ENCODE measurements around the gene RNF130. TPM values are rescaled to one million over a fixed set of nuclear protein-coding genes. Genes with fewer than 3 reads are reported as not detected.
A peak's percentile ranks its signal among the peaks of the same experiment; 100 is the strongest.

Gene RNF130
- total and polyA plus RNA-seq, 9 of the 15 experiments (the other 6 are each of a cell fraction or from before 2014, with no cell fraction given) = 5.8 to 39.4 (median 27.1) TPM

DNA sequence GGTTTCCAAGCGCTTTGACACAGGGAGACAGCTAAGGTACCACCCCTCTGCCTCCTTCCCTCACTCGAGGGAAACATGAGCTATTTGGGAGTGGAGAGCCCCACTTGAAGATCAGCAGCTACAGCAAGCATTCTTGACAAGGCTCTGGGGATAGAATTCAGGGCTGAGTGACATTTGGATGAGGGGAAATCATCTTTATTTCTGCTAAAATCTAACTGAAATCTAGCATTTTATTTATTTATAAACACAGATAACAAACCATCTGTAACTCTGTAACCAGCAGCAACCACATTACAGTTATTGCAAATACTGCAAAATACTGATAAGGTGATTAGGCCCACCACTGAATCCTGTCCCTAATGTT, 22.4 kb downstream of the RNF130 start (continued):
- TF ChIP-seq, protein P1, sequence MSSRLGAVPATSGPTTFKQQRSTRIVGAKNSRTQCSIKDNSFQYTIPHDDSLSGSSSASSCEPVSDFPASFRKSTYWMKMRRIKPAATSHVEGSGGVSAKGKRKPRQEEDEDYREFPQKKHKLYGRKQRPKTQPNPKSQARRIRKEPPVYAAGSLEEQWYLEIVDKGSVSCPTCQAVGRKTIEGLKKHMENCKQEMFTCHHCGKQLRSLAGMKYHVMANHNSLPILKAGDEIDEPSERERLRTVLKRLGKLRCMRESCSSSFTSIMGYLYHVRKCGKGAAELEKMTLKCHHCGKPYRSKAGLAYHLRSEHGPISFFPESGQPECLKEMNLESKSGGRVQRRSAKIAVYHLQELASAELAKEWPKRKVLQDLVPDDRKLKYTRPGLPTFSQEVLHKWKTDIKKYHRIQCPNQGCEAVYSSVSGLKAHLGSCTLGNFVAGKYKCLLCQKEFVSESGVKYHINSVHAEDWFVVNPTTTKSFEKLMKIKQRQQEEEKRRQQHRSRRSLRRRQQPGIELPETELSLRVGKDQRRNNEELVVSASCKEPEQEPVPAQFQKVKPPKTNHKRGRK (tag; IDR thresholded peaks at IDR 0.05) = no peak
- TF ChIP-seq DACH1 (IDR thresholded peaks at IDR 0.05; ENCODE audit: partially characterized antibody) = no peak
- no peak for TF ChIP-seq ZNF551 (CRISPR knock-in tag; IDR thresholded peaks at IDR 0.05)
- TF ChIP-seq, protein P2, sequence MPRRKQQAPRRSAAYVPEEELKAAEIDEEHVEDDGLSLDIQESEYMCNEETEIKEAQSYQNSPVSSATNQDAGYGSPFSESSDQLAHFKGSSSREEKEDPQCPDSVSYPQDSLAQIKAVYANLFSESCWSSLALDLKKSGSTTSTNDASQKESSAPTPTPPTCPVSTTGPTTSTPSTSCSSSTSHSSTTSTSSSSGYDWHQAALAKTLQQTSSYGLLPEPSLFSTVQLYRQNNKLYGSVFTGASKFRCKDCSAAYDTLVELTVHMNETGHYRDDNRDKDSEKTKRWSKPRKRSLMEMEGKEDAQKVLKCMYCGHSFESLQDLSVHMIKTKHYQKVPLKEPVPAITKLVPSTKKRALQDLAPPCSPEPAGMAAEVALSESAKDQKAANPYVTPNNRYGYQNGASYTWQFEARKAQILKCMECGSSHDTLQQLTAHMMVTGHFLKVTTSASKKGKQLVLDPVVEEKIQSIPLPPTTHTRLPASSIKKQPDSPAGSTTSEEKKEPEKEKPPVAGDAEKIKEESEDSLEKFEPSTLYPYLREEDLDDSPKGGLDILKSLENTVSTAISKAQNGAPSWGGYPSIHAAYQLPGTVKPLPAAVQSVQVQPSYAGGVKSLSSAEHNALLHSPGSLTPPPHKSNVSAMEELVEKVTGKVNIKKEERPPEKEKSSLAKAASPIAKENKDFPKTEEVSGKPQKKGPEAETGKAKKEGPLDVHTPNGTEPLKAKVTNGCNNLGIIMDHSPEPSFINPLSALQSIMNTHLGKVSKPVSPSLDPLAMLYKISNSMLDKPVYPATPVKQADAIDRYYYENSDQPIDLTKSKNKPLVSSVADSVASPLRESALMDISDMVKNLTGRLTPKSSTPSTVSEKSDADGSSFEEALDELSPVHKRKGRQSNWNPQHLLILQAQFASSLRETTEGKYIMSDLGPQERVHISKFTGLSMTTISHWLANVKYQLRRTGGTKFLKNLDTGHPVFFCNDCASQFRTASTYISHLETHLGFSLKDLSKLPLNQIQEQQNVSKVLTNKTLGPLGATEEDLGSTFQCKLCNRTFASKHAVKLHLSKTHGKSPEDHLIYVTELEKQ (CRISPR knock-in tag; IDR thresholded peaks at IDR 0.05) = no peak
- peak; percentile 73 for TF ChIP-seq TEAD4 (IDR thresholded peaks at IDR 0.05; ENCODE audit: low read length)
- no peak for TF ChIP-seq TEAD4 (CRISPR knock-in tag; IDR thresholded peaks at IDR 0.05; ENCODE audit: borderline replicate concordance)
- TF ChIP-seq, protein P3, sequence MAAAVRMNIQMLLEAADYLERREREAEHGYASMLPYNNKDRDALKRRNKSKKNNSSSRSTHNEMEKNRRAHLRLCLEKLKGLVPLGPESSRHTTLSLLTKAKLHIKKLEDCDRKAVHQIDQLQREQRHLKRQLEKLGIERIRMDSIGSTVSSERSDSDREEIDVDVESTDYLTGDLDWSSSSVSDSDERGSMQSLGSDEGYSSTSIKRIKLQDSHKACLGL (CRISPR knock-in tag; IDR thresholded peaks at IDR 0.05; ENCODE audit: borderline replicate concordance, poor library complexity, severe bottlenecking) = no peak
- TF ChIP-seq ZNF76 (CRISPR knock-in tag; IDR thresholded peaks at IDR 0.05; ENCODE audit: borderline replicate concordance) = no peak
- 0 out of 2 replicates have a peak, but pooled peaks have one; percentile 20 for TF ChIP-seq FOXJ2 (tag; IDR thresholded peaks at IDR 0.05)
- 0 out of 2 replicates have a peak, but pooled peaks have one; percentile 19 for TF ChIP-seq PML (IDR thresholded peaks at IDR 0.05; ENCODE audit: low read length)
- TF ChIP-seq SNIP1 (IDR thresholded peaks at IDR 0.05; ENCODE audit: low read depth) = no peak
- peak; percentile 25; the same call in 1 of the 2 replicates for TF ChIP-seq NCOR1 (IDR thresholded peaks at IDR 0.05)
- no peak for TF ChIP-seq NCOA6 (IDR thresholded peaks at IDR 0.05)
- no peak for TF ChIP-seq SREBF1 (IDR thresholded peaks at IDR 0.05; ENCODE audit: borderline replicate concordance, low read depth, low read length)
